ENCODE data around the gene CYP1A2. TPM values are rescaled to one million over a fixed set of nuclear protein-coding genes. Genes with fewer than 3 reads are reported as not detected.

The CYP1A2 gene
- total RNA-seq, 2 donors from 2014 or later = not detected

- Histone ChIP-seq H3K9me3 (no peaks in the 10 kb centered on the region), H3K4me1 (ENCODE audit: control insufficient read depth in 1 of 2, low read depth in 2 of 2) (no peaks in the 10 kb centered on the region), H3K27ac (no peak overlapping the region), H3K36me3 (no peaks in the 10 kb centered on the region), H3K27me3 (replicated peaks; ENCODE audit: insufficient read depth) (no peaks in the 10 kb centered on the region), H3K4me3 (no peak overlapping the region)
- DNase-seq (ENCODE audit: low spot score) (no peak), ATAC-seq (ENCODE audit: insufficient number of reproducible peaks, low FRiP score, low read depth) (no peak)
- TF ChIP-seq, protein P1, sequence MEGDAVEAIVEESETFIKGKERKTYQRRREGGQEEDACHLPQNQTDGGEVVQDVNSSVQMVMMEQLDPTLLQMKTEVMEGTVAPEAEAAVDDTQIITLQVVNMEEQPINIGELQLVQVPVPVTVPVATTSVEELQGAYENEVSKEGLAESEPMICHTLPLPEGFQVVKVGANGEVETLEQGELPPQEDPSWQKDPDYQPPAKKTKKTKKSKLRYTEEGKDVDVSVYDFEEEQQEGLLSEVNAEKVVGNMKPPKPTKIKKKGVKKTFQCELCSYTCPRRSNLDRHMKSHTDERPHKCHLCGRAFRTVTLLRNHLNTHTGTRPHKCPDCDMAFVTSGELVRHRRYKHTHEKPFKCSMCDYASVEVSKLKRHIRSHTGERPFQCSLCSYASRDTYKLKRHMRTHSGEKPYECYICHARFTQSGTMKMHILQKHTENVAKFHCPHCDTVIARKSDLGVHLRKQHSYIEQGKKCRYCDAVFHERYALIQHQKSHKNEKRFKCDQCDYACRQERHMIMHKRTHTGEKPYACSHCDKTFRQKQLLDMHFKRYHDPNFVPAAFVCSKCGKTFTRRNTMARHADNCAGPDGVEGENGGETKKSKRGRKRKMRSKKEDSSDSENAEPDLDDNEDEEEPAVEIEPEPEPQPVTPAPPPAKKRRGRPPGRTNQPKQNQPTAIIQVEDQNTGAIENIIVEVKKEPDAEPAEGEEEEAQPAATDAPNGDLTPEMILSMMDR (IDR thresholded peaks at IDR 0.05) = no peak
Observed at GRCh38 chr15:74716651-74717050, 32.0 kb upstream of the CYP1A2 start.

- DNase-seq (ENCODE audit: low spot score) = no peak
- TF ChIP-seq, protein P1 (IDR thresholded peaks at IDR 0.05) = no peak
- no peak for ATAC-seq (ENCODE audit: insufficient number of reproducible peaks, low FRiP score, low read depth)
- Histone ChIP-seq H3K27me3 (replicated peaks; ENCODE audit: insufficient read depth) (no peaks in the 10 kb centered on the region), H3K4me1 (ENCODE audit: control insufficient read depth in 1 of 2, low read depth in 2 of 2) (peaks cover 4 to 8% of the 10 kb centered on the region in 2 donors), H3K27ac (no peak overlapping the region), H3K9me3 (no peaks in the 10 kb centered on the region), H3K4me3 (no peak overlapping the region), H3K36me3 (no peaks in the 10 kb centered on the region)
Observed at GRCh38 chr15:74722591-74722990, 26.1 kb upstream of the CYP1A2 start.

GRCh38 chr15:74723187-74723586 lies 25.5 kb upstream of the CYP1A2 start:
- no peaks in the 10 kb centered on the region for H3K9me3 ChIP-seq
- no peak for ATAC-seq (ENCODE audit: insufficient number of reproducible peaks, low FRiP score, low read depth)

GRCh38 chr15:74723754-74724334 lies 24.8 kb upstream of the CYP1A2 start:
- ATAC-seq (ENCODE audit: insufficient number of reproducible peaks, low FRiP score, low read depth) = peak; percentile 81
- H3K4me3 ChIP-seq = no peak overlapping the region
- H3K27me3 ChIP-seq (replicated peaks; ENCODE audit: insufficient read depth) = no peaks in the 10 kb centered on the region
- H3K36me3 ChIP-seq = no peaks in the 10 kb centered on the region
- TF ChIP-seq, protein P1 (IDR thresholded peaks at IDR 0.05) = no peak
- peaks cover 4 to 8% of the 10 kb centered on the region in 2 donors for H3K4me1 ChIP-seq (ENCODE audit: control insufficient read depth in 1 of 2, low read depth in 2 of 2)
- H3K27ac ChIP-seq = no peak overlapping the region
- no peaks in the 10 kb centered on the region for H3K9me3 ChIP-seq
- no peak for DNase-seq (ENCODE audit: low spot score)

More at GRCh38 chr15:74723187-74723586, 25.5 kb upstream of the CYP1A2 start:
- Histone ChIP-seq H3K4me3 (no peak overlapping the region), H3K27ac (no peak overlapping the region), H3K36me3 (no peaks in the 10 kb centered on the region), H3K4me1 (ENCODE audit: control insufficient read depth in 1 of 2, low read depth in 2 of 2) (peaks cover 4 to 8% of the 10 kb centered on the region in 2 donors), H3K27me3 (replicated peaks; ENCODE audit: insufficient read depth) (no peaks in the 10 kb centered on the region)
- TF ChIP-seq, protein P1 (IDR thresholded peaks at IDR 0.05) = no peak
- no peak for DNase-seq (ENCODE audit: low spot score)

GRCh38 chr15:74724570-74725224 lies 23.9 kb upstream of the CYP1A2 start:
- Histone ChIP-seq H3K4me1 (ENCODE audit: control insufficient read depth in 1 of 2, low read depth in 2 of 2) (peaks cover 4 to 8% of the 10 kb centered on the region in 2 donors), H3K27me3 (replicated peaks; ENCODE audit: insufficient read depth) (no peaks in the 10 kb centered on the region), H3K36me3 (no peaks in the 10 kb centered on the region), H3K9me3 (no peaks in the 10 kb centered on the region), H3K4me3 (no peak overlapping the region), H3K27ac (no peak overlapping the region)
- ATAC-seq (ENCODE audit: insufficient number of reproducible peaks, low FRiP score, low read depth) = no peak
- no peak for DNase-seq (ENCODE audit: low spot score)
- TF ChIP-seq, protein P1 (IDR thresholded peaks at IDR 0.05) = no peak
